GM12891 (cell line): ENCODE measurements around the gene SYT15B.
"Not testable (repeated sequence)": the region's sequence is repeated elsewhere in the genome, so short reads cannot be mapped to it uniquely, and the experiment has no call there.

Experiments used
- DNase-seq: peaks from one replicate; pipeline ENCODE4 v3.0.0; 2011; ENCODE audit warnings: low spot score; ENCODE audit not compliant: insufficient read length
- FAIRE-seq: peaks from 2 replicates; lab custom pipeline; 2011; peaks lifted over from hg19 to GRCh38; lab: Jason Lieb, UNC

SYT15B gene

GRCh38 chr10:47743611-47744550 is 19.5 kb downstream of the SYT15B start:
- not testable (repeated sequence) for DNase-seq, FAIRE-seq

GRCh38 chr10:47740868-47741267 is 22.5 kb downstream of the SYT15B start:
- FAIRE-seq, DNase-seq: not testable (repeated sequence)

GRCh38 chr10:47730911-47731310 is 32.5 kb downstream of the SYT15B start:
- not testable (repeated sequence) for DNase-seq, FAIRE-seq

- DNase-seq, FAIRE-seq: not testable (repeated sequence)
Measured at GRCh38 chr10:47725740-47726139, 37.7 kb downstream of the SYT15B start.

- DNase-seq, FAIRE-seq: not testable (repeated sequence)
Measured at GRCh38 chr10:47725047-47725446, 38.3 kb downstream of the SYT15B start.

GRCh38 chr10:47724119-47724518 is 39.3 kb downstream of the SYT15B start:
- not testable (repeated sequence) for DNase-seq, FAIRE-seq

- not testable (repeated sequence) for FAIRE-seq
Measured at GRCh38 chr10:47723362-47723761, 40.0 kb downstream of the SYT15B start.

GRCh38 chr10:47717011-47717769 is 46.2 kb downstream of the SYT15B start:
- DNase-seq, FAIRE-seq: not testable (repeated sequence)

More at GRCh38 chr10:47723362-47723761, 40.0 kb downstream of the SYT15B start:
- DNase-seq, result not testable (repeated sequence)
